Measurements from ENCODE around the gene HYAL2.
"Not testable (repeated sequence)": the region's sequence is repeated elsewhere in the genome, so short reads cannot be mapped to it uniquely, and the experiment has no call there.

Gene HYAL2

GRCh38 chr3:50292159-50293078 lies 30.1 kb downstream of the HYAL2 start, which contains the start of gene IFRD2:
Gene IFRD2, minus strand, starts transcription at chr3:50292429. Its CDS starts 155 bp downstream, at chr3:50292274.
- DNase-seq (ENCODE audit: low read depth in 3 of 3, low spot score in 1 of 3): peak; percentile 87 to 90 (median 87)

- DNase-seq (ENCODE audit: low read depth in 3 of 3, low spot score in 1 of 3): no peak
Observed at GRCh38 chr3:50290161-50290641, 32.3 kb downstream of the HYAL2 start.

GRCh38 chr3:50289130-50289529 lies 33.4 kb downstream of the HYAL2 start:
- no peak for DNase-seq (ENCODE audit: low read depth in 3 of 3, low spot score in 1 of 3)

- no peak for DNase-seq (ENCODE audit: low read depth in 3 of 3, low spot score in 1 of 3)
Observed at GRCh38 chr3:50288387-50289007, 34.0 kb downstream of the HYAL2 start.

- no peak for DNase-seq (ENCODE audit: low read depth in 3 of 3, low spot score in 1 of 3)
Observed at GRCh38 chr3:50287262-50287661, 35.3 kb downstream of the HYAL2 start.

GRCh38 chr3:50286322-50287227 lies 36.0 kb downstream of the HYAL2 start:
- DNase-seq (ENCODE audit: low read depth in 3 of 3, low spot score in 1 of 3): no peak

- DNase-seq (ENCODE audit: low read depth in 3 of 3, low spot score in 1 of 3): not testable (repeated sequence)
Observed at GRCh38 chr3:50284121-50284520, 38.4 kb downstream of the HYAL2 start.

GRCh38 chr3:50279255-50280016 lies 43.1 kb downstream of the HYAL2 start:
- no peak for DNase-seq (ENCODE audit: low read depth in 3 of 3, low spot score in 1 of 3)

- DNase-seq (ENCODE audit: low read depth in 3 of 3, low spot score in 1 of 3): no peak
Observed at GRCh38 chr3:50278880-50279224, 43.7 kb downstream of the HYAL2 start, which contains the start of gene LSMEM2. Gene LSMEM2, plus strand, starts transcription at chr3:50279087. Its CDS starts 27 bp downstream, at chr3:50279114.

GRCh38 chr3:50278123-50278879 lies 44.2 kb downstream of the HYAL2 start:
- DNase-seq (ENCODE audit: low read depth in 3 of 3, low spot score in 1 of 3): no peak

- no peak for DNase-seq (ENCODE audit: low read depth in 3 of 3, low spot score in 1 of 3)
Observed at GRCh38 chr3:50276762-50277101, 45.8 kb downstream of the HYAL2 start.

GRCh38 chr3:50275996-50276761 lies 46.4 kb downstream of the HYAL2 start:
- DNase-seq (ENCODE audit: low read depth in 3 of 3, low spot score in 1 of 3): no peak

GRCh38 chr3:50275141-50275995 lies 47.2 kb downstream of the HYAL2 start:
- no peak for DNase-seq (ENCODE audit: low read depth in 3 of 3, low spot score in 1 of 3)

- DNase-seq (ENCODE audit: low read depth in 3 of 3, low spot score in 1 of 3): peak in 2 of 3 donors; percentile 31 to 68
Observed at GRCh38 chr3:50274371-50275104, 48.0 kb downstream of the HYAL2 start.

- no peak for DNase-seq (ENCODE audit: low read depth in 3 of 3, low spot score in 1 of 3)
Observed at GRCh38 chr3:50273689-50274065, 48.9 kb downstream of the HYAL2 start.

GRCh38 chr3:50272911-50273688 lies 49.4 kb downstream of the HYAL2 start:
- DNase-seq (ENCODE audit: low read depth in 3 of 3, low spot score in 1 of 3): peak; percentile 50 to 92 (median 73)

GRCh38 chr3:50272538-50272910 lies 50.0 kb downstream of the HYAL2 start:
- DNase-seq (ENCODE audit: low read depth in 3 of 3, low spot score in 1 of 3): not testable (repeated sequence)

All from stimulated activated CD4-positive, alpha-beta T cell treated with anti-CD3 and anti-CD28 coated beads, TNF-alpha, amount 100 ng/mL, for 1 hour (primary cell).